ENCODE measurements around the gene PRKCH. TPM values are rescaled to one million over a fixed set of nuclear protein-coding genes. Genes with fewer than 3 reads are reported as not detected.

The PRKCH gene
- total and polyA plus RNA-seq, 8 donors = 35.2 to 48.8 (median 43.1) TPM

GRCh38 chr14:61290701-61291100, 30.7 kb upstream of the PRKCH start:
- intact Hi-C loops (cut with DNase I) = loop anchor here in 1 of 2 donors (10.0 kb wide), 1 partner anchor 164 kb away; no protein-coding TSS in a partner anchor
- Histone ChIP-seq H3K4me1 (no peaks in the 10 kb centered on the region), H3K27me3 (no peaks in the 10 kb centered on the region), H3K4me3 (no peak overlapping the region), H3K9me3 (no peaks in the 10 kb centered on the region), H3K27ac (no peak overlapping the region), H3K36me3 (no peaks in the 10 kb centered on the region)
- TF ChIP-seq CTCF (IDR thresholded peaks at IDR 0.05) = no peak
- ATAC-seq (no peak), DNase-seq (no peak)

GRCh38 chr14:61296151-61296550, 25.2 kb upstream of the PRKCH start:
- intact Hi-C loops (cut with DNase I) = loop anchor here in 1 of 2 donors (10.0 kb wide), 1 partner anchor 159 kb away; no protein-coding TSS in a partner anchor
- Histone ChIP-seq H3K36me3 (no peaks in the 10 kb centered on the region), H3K27ac (no peak overlapping the region), H3K27me3 (no peaks in the 10 kb centered on the region), H3K9me3 (no peaks in the 10 kb centered on the region), H3K4me1 (peaks cover 0 to 2% of the 10 kb centered on the region in 2 donors), H3K4me3 (no peak overlapping the region)
- ATAC-seq = no peak
- no peak for DNase-seq
- TF ChIP-seq CTCF (IDR thresholded peaks at IDR 0.05) = no peak

- TF ChIP-seq CTCF (IDR thresholded peaks at IDR 0.05) = peak; percentile 41 to 60
- DNase-seq (peak in 2 of 4 donors; percentile 39 to 59), ATAC-seq (peak; percentile 88)
- Histone ChIP-seq H3K4me3 (no peak overlapping the region), H3K9me3 (no peaks in the 10 kb centered on the region), H3K4me1 (peaks cover 0 to 2% of the 10 kb centered on the region in 2 donors), H3K36me3 (no peaks in the 10 kb centered on the region), H3K27ac (no peak overlapping the region), H3K27me3 (no peaks in the 10 kb centered on the region)
- intact Hi-C loops (cut with DNase I) = loop anchor here in 1 of 2 donors (10.0 kb wide), 1 partner anchor 158 kb away; no protein-coding TSS in a partner anchor
Measured at GRCh38 chr14:61296719-61297502, 24.5 kb upstream of the PRKCH start.

- ATAC-seq (no peak), DNase-seq (no peak)
- Histone ChIP-seq H3K4me1 (peaks cover 0 to 2% of the 10 kb centered on the region in 2 donors), H3K27me3 (no peaks in the 10 kb centered on the region), H3K9me3 (no peaks in the 10 kb centered on the region), H3K27ac (no peak overlapping the region), H3K4me3 (no peak overlapping the region), H3K36me3 (no peaks in the 10 kb centered on the region)
- intact Hi-C loops (cut with DNase I) = loop anchor here in 1 of 2 donors (10.0 kb wide), 1 partner anchor 157 kb away; no protein-coding TSS in a partner anchor
- no peak for TF ChIP-seq CTCF (IDR thresholded peaks at IDR 0.05)
Measured at GRCh38 chr14:61297581-61297980, 23.8 kb upstream of the PRKCH start.

GRCh38 chr14:61298824-61299223, 22.6 kb upstream of the PRKCH start:
- ATAC-seq = no peak
- intact Hi-C loops (cut with DNase I) = loop anchor here in 1 of 2 donors (10.0 kb wide), 1 partner anchor 156 kb away; no protein-coding TSS in a partner anchor
- TF ChIP-seq CTCF (IDR thresholded peaks at IDR 0.05) = no peak

More at GRCh38 chr14:61298824-61299223, 22.6 kb upstream of the PRKCH start:
- Histone ChIP-seq H3K27me3 (no peaks in the 10 kb centered on the region), H3K9me3 (no peaks in the 10 kb centered on the region), H3K36me3 (no peaks in the 10 kb centered on the region), H3K4me1 (peaks cover 0 to 2% of the 10 kb centered on the region in 2 donors), H3K4me3 (no peak overlapping the region), H3K27ac (no peak overlapping the region)
- DNase-seq = no peak
